AG09309 (cell line): Measurements from ENCODE around the gene CCDC68.
"Not testable (repeated sequence)": the region's sequence is repeated elsewhere in the genome, so short reads cannot be mapped to it uniquely, and the experiment has no call there.

ENCODE experiments used
- DNase-seq: peaks from one replicate; pipeline ENCODE4 v3.0.0-alpha.2; 2010; ENCODE audit warnings: low read depth
- H3K4me3 ChIP-seq: 2 replicates; pipeline ENCODE4 v1.5.1; 2011; ENCODE audit warnings: mild to moderate bottlenecking, low read depth, low read length, moderate library complexity; ENCODE audit not compliant: control insufficient read depth
- CTCF ChIP-seq: IDR thresholded peaks from 2 replicates; pipeline ENCODE4 v1.5.1; 2011; ENCODE audit warnings: mild to moderate bottlenecking, low read depth, low read length, inconsistent platforms; ENCODE audit not compliant: insufficient read depth, control insufficient read depth; ENCODE audit errors: missing control alignments

The CCDC68 gene

GRCh38 chr18:54975598-54975997 is 16.3 kb upstream of the CCDC68 start:
- no peak for TF ChIP-seq CTCF
- DNase-seq, result no peak
- no peak overlapping the region for H3K4me3 ChIP-seq

GRCh38 chr18:54973046-54973445 is 13.8 kb upstream of the CCDC68 start:
- DNase-seq, result no peak
- no peak for TF ChIP-seq CTCF
- no peak overlapping the region for H3K4me3 ChIP-seq

GRCh38 chr18:54968807-54969206 is 9.5 kb upstream of the CCDC68 start:
- no peak for DNase-seq
- no peak for TF ChIP-seq CTCF
- H3K4me3 ChIP-seq, result no peak overlapping the region

GRCh38 chr18:54968237-54968636 is 9.0 kb upstream of the CCDC68 start:
- not testable (repeated sequence) for H3K4me3 ChIP-seq
- peak; percentile 24 for DNase-seq

GRCh38 chr18:54967786-54968185 is 8.5 kb upstream of the CCDC68 start:
- TF ChIP-seq CTCF, result no peak
- DNase-seq, result no peak
- H3K4me3 ChIP-seq, result no peak overlapping the region

GRCh38 chr18:54964741-54965140 is 5.5 kb upstream of the CCDC68 start:
- no peak overlapping the region for H3K4me3 ChIP-seq
- TF ChIP-seq CTCF, result no peak
- DNase-seq, result no peak

GRCh38 chr18:54962919-54963645 is 3.8 kb upstream of the CCDC68 start:
- no peak for TF ChIP-seq CTCF
- DNase-seq, result no peak
- no peak overlapping the region for H3K4me3 ChIP-seq
